ENCODE data around the gene EPB41L2. TPM values are rescaled to one million over a fixed set of nuclear protein-coding genes. Genes with fewer than 3 reads are reported as not detected.

Gene EPB41L2
- 3.7 TPM for polyA plus RNA-seq (2012; ENCODE audit: insufficient read depth, insufficient read length, low read depth)

- Histone ChIP-seq H3K4me1 (no peaks in the 10 kb centered on the region), H3K9me3 (no peaks in the 10 kb centered on the region; the same call in 1 of the 2 replicates), H3K36me3 (no peaks in the 10 kb centered on the region), H3K4me3 (ENCODE audit: low read depth, low read length) (peak within 1 kb of the TSS; percentile 56), H3K27me3 (peaks cover 25% of the 10 kb centered on the region)
- DNase-seq, result peak; percentile 79
- TF ChIP-seq CTCF (IDR thresholded peaks at IDR 0.05; ENCODE audit: low read depth, low read length), result no peak
Observed at GRCh38 chr6:131063028-131063763, at the start of gene EPB41L2. EPB41L2 (minus strand) TSS chr6:131063245; CDS start chr6:130956485, 106,760 bp downstream.

GRCh38 chr6:131112249-131112648 is 49.2 kb upstream of the EPB41L2 start:
- Histone ChIP-seq H3K27me3 (no peaks in the 10 kb centered on the region), H3K36me3 (no peaks in the 10 kb centered on the region), H3K9me3 (no peaks in the 10 kb centered on the region), H3K4me3 (ENCODE audit: low read depth, low read length) (no peak overlapping the region), H3K4me1 (no peaks in the 10 kb centered on the region)
- DNase-seq, result no peak
- no peak for TF ChIP-seq CTCF (IDR thresholded peaks at IDR 0.05; ENCODE audit: low read depth, low read length)

GRCh38 chr6:131107151-131107550 is 44.1 kb upstream of the EPB41L2 start:
- H3K9me3 ChIP-seq, result no peaks in the 10 kb centered on the region
- H3K36me3 ChIP-seq, result no peaks in the 10 kb centered on the region

GRCh38 chr6:131103901-131104300 is 40.9 kb upstream of the EPB41L2 start:
- TF ChIP-seq CTCF (IDR thresholded peaks at IDR 0.05; ENCODE audit: low read depth, low read length), result no peak
- no peak for DNase-seq
- Histone ChIP-seq H3K36me3 (no peaks in the 10 kb centered on the region), H3K4me1 (no peaks in the 10 kb centered on the region), H3K9me3 (no peaks in the 10 kb centered on the region), H3K4me3 (ENCODE audit: low read depth, low read length) (no peak overlapping the region), H3K27me3 (no peaks in the 10 kb centered on the region)

More at GRCh38 chr6:131107151-131107550, 44.1 kb upstream of the EPB41L2 start:
- Histone ChIP-seq H3K4me1 (no peaks in the 10 kb centered on the region), H3K4me3 (ENCODE audit: low read depth, low read length) (no peak overlapping the region), H3K27me3 (no peaks in the 10 kb centered on the region)
- no peak for DNase-seq
- no peak for TF ChIP-seq CTCF (IDR thresholded peaks at IDR 0.05; ENCODE audit: low read depth, low read length)

- no peak overlapping the region for H3K4me3 ChIP-seq (ENCODE audit: low read depth, low read length)
- no peak for DNase-seq
- no peaks in the 10 kb centered on the region for H3K36me3 ChIP-seq
- H3K4me1 ChIP-seq, result no peaks in the 10 kb centered on the region
- no peaks in the 10 kb centered on the region for H3K9me3 ChIP-seq
- no peaks in the 10 kb centered on the region for H3K27me3 ChIP-seq
- no peak for TF ChIP-seq CTCF (IDR thresholded peaks at IDR 0.05; ENCODE audit: low read depth, low read length)
Observed at GRCh38 chr6:131103296-131103695, 40.3 kb upstream of the EPB41L2 start.

Measured in BE2C (cell line).